HG02759 (cell line): ENCODE data around the gene PDLIM3.
"Not testable (repeated sequence)": the region's sequence is repeated elsewhere in the genome, so short reads cannot be mapped to it uniquely, and the experiment has no call there.

Experiments
- ATAC-seq: cut with Tn5 transposase; IDR thresholded peaks from one replicate; pipeline ENCODE4 v1.9.1; 2021; ENCODE audit warnings: mild to moderate bottlenecking, moderate library complexity; ENCODE audit not compliant: unreplicated experiment

Gene PDLIM3

GRCh38 chr4:185534866-185535611 is at the start of gene PDLIM3:
TSS of gene PDLIM3 (minus strand) at chr4:185535507. CDS start at chr4:185535434, 73 bp downstream.
- peak; percentile 50 for ATAC-seq

- ATAC-seq, result no peak
Measured at GRCh38 chr4:185583813-185584212, 48.5 kb upstream of the PDLIM3 start.

GRCh38 chr4:185582651-185583400 is 47.5 kb upstream of the PDLIM3 start:
- no peak for ATAC-seq

GRCh38 chr4:185580699-185581098 is 45.4 kb upstream of the PDLIM3 start:
- no peak for ATAC-seq

- no peak for ATAC-seq
Measured at GRCh38 chr4:185578284-185578683, 43.0 kb upstream of the PDLIM3 start.

- ATAC-seq, result no peak
Measured at GRCh38 chr4:185576962-185577950, 41.9 kb upstream of the PDLIM3 start.

GRCh38 chr4:185576314-185576961 is 41.1 kb upstream of the PDLIM3 start:
- no peak for ATAC-seq

GRCh38 chr4:185573651-185574199 is 38.4 kb upstream of the PDLIM3 start:
- no peak for ATAC-seq

GRCh38 chr4:185570727-185571126 is 35.4 kb upstream of the PDLIM3 start:
- ATAC-seq, result no peak

GRCh38 chr4:185567381-185568376 is 32.4 kb upstream of the PDLIM3 start:
- no peak for ATAC-seq

GRCh38 chr4:185566972-185567371 is 31.7 kb upstream of the PDLIM3 start:
- no peak for ATAC-seq

GRCh38 chr4:185566425-185566824 is 31.1 kb upstream of the PDLIM3 start:
- ATAC-seq, result no peak

- no peak for ATAC-seq
Measured at GRCh38 chr4:185565696-185566095, 30.4 kb upstream of the PDLIM3 start.

- no peak for ATAC-seq
Measured at GRCh38 chr4:185564349-185564748, 29.0 kb upstream of the PDLIM3 start.

GRCh38 chr4:185562531-185562930 is 27.2 kb upstream of the PDLIM3 start:
- no peak for ATAC-seq

GRCh38 chr4:185560316-185560715 is 25.0 kb upstream of the PDLIM3 start:
- no peak for ATAC-seq

GRCh38 chr4:185559915-185560281 is 24.6 kb upstream of the PDLIM3 start:
- ATAC-seq, result no peak

GRCh38 chr4:185559251-185559914 is 24.1 kb upstream of the PDLIM3 start:
- not testable (repeated sequence) for ATAC-seq
